ENCODE results near the gene LCORL.

LCORL gene

DNA sequence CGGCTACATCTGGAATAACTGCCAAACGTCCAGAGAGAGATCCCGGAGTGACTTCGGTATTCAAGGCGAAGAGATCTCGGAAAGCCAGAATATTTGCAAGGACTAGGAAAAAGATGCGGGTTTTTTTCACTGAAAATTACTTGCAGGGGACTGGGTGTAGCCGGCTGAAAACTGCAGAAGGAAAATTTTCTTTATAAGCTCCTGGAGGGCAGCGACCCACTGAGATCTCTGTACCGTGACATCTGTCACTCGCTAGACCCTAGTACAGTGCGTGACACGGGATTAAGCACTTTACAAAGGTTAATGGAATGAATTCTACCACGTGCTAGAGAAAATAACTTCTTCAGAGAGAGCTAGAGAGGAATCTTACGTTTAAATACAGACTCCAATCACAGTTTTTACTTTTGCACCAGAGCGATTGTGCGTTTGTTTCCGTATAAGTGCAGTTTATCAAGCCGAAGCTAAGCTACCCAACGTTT lies 1.1 kb upstream of the LCORL start:
- no peaks in the 10 kb centered on the region for H3K9me3 ChIP-seq (ENCODE audit: control insufficient read depth, insufficient read depth, low read length)
- H3K27me3 ChIP-seq (ENCODE audit: control insufficient read depth, low read length), result no peaks in the 10 kb centered on the region
- peaks cover 16% of the 10 kb centered on the region for H4K20me1 ChIP-seq (ENCODE audit: control insufficient read depth, insufficient read depth, low read depth, low read length)
- H3K9me2 ChIP-seq (replicated peaks; ENCODE audit: control insufficient read depth, low read length), result no peaks in the 10 kb centered on the region
- peaks cover 32% of the 10 kb centered on the region for H3K4me1 ChIP-seq (ENCODE audit: control insufficient read depth, low read length)
- H3K36me3 ChIP-seq (ENCODE audit: control insufficient read depth, low read length), result peaks cover 13% of the 10 kb centered on the region
- TF ChIP-seq EZH2phosphoT487 (IDR thresholded peaks at IDR 0.05; ENCODE audit: borderline replicate concordance, low read length), result no peak
- TF ChIP-seq, protein P1, sequence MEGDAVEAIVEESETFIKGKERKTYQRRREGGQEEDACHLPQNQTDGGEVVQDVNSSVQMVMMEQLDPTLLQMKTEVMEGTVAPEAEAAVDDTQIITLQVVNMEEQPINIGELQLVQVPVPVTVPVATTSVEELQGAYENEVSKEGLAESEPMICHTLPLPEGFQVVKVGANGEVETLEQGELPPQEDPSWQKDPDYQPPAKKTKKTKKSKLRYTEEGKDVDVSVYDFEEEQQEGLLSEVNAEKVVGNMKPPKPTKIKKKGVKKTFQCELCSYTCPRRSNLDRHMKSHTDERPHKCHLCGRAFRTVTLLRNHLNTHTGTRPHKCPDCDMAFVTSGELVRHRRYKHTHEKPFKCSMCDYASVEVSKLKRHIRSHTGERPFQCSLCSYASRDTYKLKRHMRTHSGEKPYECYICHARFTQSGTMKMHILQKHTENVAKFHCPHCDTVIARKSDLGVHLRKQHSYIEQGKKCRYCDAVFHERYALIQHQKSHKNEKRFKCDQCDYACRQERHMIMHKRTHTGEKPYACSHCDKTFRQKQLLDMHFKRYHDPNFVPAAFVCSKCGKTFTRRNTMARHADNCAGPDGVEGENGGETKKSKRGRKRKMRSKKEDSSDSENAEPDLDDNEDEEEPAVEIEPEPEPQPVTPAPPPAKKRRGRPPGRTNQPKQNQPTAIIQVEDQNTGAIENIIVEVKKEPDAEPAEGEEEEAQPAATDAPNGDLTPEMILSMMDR (IDR thresholded peaks at IDR 0.05; ENCODE audit: low read depth, low read length, poor library complexity, severe bottlenecking), result no peak
- H3K79me2 ChIP-seq (ENCODE audit: control insufficient read depth, low read length), result peaks cover 39% of the 10 kb centered on the region
- H3K4me3 ChIP-seq (ENCODE audit: low read length), result peak overlapping the region; percentile 78
- H3K4me2 ChIP-seq (ENCODE audit: low read length), result peak overlapping the region; percentile 97
- no peaks in the 10 kb centered on the region for H3F3A ChIP-seq (ENCODE audit: control insufficient read depth, insufficient read depth)
- H3K27ac ChIP-seq (ENCODE audit: low read depth, low read length), result peak overlapping the region; percentile 81

DNA sequence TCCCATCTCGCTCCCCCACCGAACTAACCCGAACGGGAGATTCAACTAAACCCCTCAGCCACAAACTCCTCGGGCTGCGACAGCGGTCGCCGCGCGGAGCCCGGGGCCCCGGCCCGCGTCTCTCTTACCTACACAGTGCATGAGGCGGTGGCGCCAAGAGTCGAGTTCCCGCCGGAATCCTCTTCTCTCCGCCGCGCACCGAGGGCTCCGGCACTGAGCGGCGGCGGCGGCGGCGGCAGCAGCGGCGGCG lies 160 bp downstream of the LCORL start:
- Histone ChIP-seq H3F3A (ENCODE audit: control insufficient read depth, insufficient read depth) (no peaks in the 10 kb centered on the region), H3K4me3 (ENCODE audit: low read length) (peak overlapping the region; percentile 78), H3K27ac (ENCODE audit: low read depth, low read length) (peak overlapping the region; percentile 81), H3K27me3 (ENCODE audit: control insufficient read depth, low read length) (no peaks in the 10 kb centered on the region), H3K79me2 (ENCODE audit: control insufficient read depth, low read length) (peaks cover 51% of the 10 kb centered on the region), H3K9me3 (ENCODE audit: control insufficient read depth, insufficient read depth, low read length) (no peaks in the 10 kb centered on the region), H4K20me1 (ENCODE audit: control insufficient read depth, insufficient read depth, low read depth, low read length) (peaks cover 19% of the 10 kb centered on the region), H3K4me1 (ENCODE audit: control insufficient read depth, low read length) (peaks cover 36% of the 10 kb centered on the region), H3K4me2 (ENCODE audit: low read length) (peak overlapping the region; percentile 97), H3K9me2 (replicated peaks; ENCODE audit: control insufficient read depth, low read length) (no peaks in the 10 kb centered on the region), H3K36me3 (ENCODE audit: control insufficient read depth, low read length) (peaks cover 15% of the 10 kb centered on the region)
- no peak for TF ChIP-seq EZH2phosphoT487 (IDR thresholded peaks at IDR 0.05; ENCODE audit: borderline replicate concordance, low read length)
- TF ChIP-seq, protein P1 (IDR thresholded peaks at IDR 0.05; ENCODE audit: low read depth, low read length, poor library complexity, severe bottlenecking), result no peak

DNA sequence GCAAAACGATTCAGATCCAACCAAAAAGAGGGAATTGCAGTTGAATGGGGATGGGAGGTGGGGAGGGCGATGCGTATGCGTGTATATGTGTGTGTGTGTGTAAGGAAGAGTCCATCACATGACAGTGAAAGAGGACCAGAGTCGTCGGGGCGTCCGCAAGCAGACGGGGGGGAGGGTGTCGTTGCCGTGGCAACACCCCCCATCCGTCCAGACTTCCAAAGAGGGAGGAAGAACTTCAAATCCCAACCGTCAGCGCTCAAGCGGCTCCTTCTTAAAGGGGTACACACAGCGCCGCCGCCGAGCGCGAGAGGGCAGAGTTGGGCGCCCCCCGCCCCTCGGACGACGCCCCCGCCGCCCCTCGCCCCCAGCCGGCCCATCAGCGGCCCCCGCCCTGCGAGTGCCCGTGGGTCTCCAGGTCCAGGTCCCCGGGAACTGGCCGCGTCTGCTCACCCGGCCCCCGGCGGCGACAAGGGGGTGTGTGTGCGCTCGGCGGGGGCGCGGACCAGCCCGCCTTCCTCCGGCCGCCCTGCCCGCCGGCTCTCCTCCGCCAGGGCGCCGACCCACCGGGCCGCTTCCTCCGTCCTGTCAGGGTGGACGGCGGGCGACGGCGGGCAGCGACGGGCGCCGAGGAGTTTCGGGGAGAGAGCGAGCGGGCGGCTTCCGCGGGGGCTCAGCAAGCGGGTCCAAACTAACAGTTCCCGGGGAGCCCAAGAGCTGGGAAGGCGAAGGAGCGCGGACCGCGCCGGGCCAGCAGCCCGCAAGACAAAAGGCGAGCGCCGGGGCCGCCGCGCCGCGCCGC lies 685 bp downstream of the LCORL start:
- Histone ChIP-seq H3K27me3 (ENCODE audit: control insufficient read depth, low read length) (no peaks in the 10 kb centered on the region), H4K20me1 (ENCODE audit: control insufficient read depth, insufficient read depth, low read depth, low read length) (peaks cover 19% of the 10 kb centered on the region), H3F3A (ENCODE audit: control insufficient read depth, insufficient read depth) (no peaks in the 10 kb centered on the region), H3K9me3 (ENCODE audit: control insufficient read depth, insufficient read depth, low read length) (no peaks in the 10 kb centered on the region), H3K4me2 (ENCODE audit: low read length) (peak overlapping the region; percentile 97), H3K4me1 (ENCODE audit: control insufficient read depth, low read length) (peaks cover 36% of the 10 kb centered on the region), H3K36me3 (ENCODE audit: control insufficient read depth, low read length) (peaks cover 15% of the 10 kb centered on the region), H3K9me2 (replicated peaks; ENCODE audit: control insufficient read depth, low read length) (no peaks in the 10 kb centered on the region), H3K27ac (ENCODE audit: low read depth, low read length) (peak overlapping the region; percentile 81), H3K4me3 (ENCODE audit: low read length) (peak overlapping the region; percentile 78), H3K79me2 (ENCODE audit: control insufficient read depth, low read length) (peaks cover 56% of the 10 kb centered on the region)
- TF ChIP-seq, protein P1 (IDR thresholded peaks at IDR 0.05; ENCODE audit: low read depth, low read length, poor library complexity, severe bottlenecking), result no peak
- TF ChIP-seq EZH2phosphoT487 (IDR thresholded peaks at IDR 0.05; ENCODE audit: borderline replicate concordance, low read length), result no peak
